ENCODE data around the gene ARHGAP42.

- TF ChIP-seq POLR2AphosphoS5 (IDR thresholded peaks at IDR 0.05; ENCODE audit: low read depth): no peak
- TF ChIP-seq CTCF (IDR thresholded peaks at IDR 0.05; ENCODE audit: insufficient read depth, low read length): no peak
- TF ChIP-seq REST (IDR thresholded peaks at IDR 0.05; ENCODE audit: insufficient replicate concordance, low read depth): no peak
Measured at GRCh38 chr11:100766764-100767163, 79.7 kb downstream of the ARHGAP42 start.

Data from HL-60 (cell line).